ENCODE data around the gene SRP54. TPM values are rescaled to one million over a fixed set of nuclear protein-coding genes. Genes with fewer than 3 reads are reported as not detected.

The SRP54 gene
- total and polyA plus RNA-seq, 2 of the 13 experiments (the other 11 are each of a cell fraction or from before 2014, with no cell fraction given), result 42.2 to 207 TPM

- no peak for TF ChIP-seq ZNF746 (CRISPR knock-in tag; IDR thresholded peaks at IDR 0.05)
- TF ChIP-seq SOX6 (IDR thresholded peaks at IDR 0.05), result no peak
- TF ChIP-seq SOX6 (CRISPR knock-in tag; IDR thresholded peaks at IDR 0.05), result 0 out of 2 replicates have a peak, but pooled peaks have one; percentile 6
- TF ChIP-seq ATM (IDR thresholded peaks at IDR 0.05; ENCODE audit: borderline replicate concordance), result no peak
- no peak for TF ChIP-seq MAF1 (CRISPR knock-in tag; IDR thresholded peaks at IDR 0.05; ENCODE audit: borderline replicate concordance)
- TF ChIP-seq, protein P1, sequence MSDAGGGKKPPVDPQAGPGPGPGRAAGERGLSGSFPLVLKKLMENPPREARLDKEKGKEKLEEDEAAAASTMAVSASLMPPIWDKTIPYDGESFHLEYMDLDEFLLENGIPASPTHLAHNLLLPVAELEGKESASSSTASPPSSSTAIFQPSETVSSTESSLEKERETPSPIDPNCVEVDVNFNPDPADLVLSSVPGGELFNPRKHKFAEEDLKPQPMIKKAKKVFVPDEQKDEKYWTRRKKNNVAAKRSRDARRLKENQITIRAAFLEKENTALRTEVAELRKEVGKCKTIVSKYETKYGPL (CRISPR knock-in tag; IDR thresholded peaks at IDR 0.05), result no peak
- no peak for TF ChIP-seq ZNF326 (CRISPR knock-in tag; IDR thresholded peaks at IDR 0.05; ENCODE audit: borderline replicate concordance)
- no peak for TF ChIP-seq FOXP4 (CRISPR knock-in tag; IDR thresholded peaks at IDR 0.05)
- no peak for TF ChIP-seq NBN (conservative IDR thresholded peaks at IDR 0.05)
- TF ChIP-seq ZNF556 (CRISPR knock-in tag; IDR thresholded peaks at IDR 0.05; ENCODE audit: borderline replicate concordance), result no peak
- no peak for TF ChIP-seq TEAD3 (CRISPR knock-in tag; optimal IDR thresholded peaks at IDR 0.05; ENCODE audit: borderline replicate concordance)
- no peak for TF ChIP-seq FOXP1 (IDR thresholded peaks at IDR 0.05)
- TF ChIP-seq FOXP1 (CRISPR knock-in tag; IDR thresholded peaks at IDR 0.05), result peak; percentile 57; the same call in 1 of the 2 replicates
- TF ChIP-seq ISL2 (CRISPR knock-in tag; IDR thresholded peaks at IDR 0.05), result no peak
- 0 out of 2 replicates have a peak, but pooled peaks have one; percentile 34 for TF ChIP-seq THYN1 (CRISPR knock-in tag; IDR thresholded peaks at IDR 0.05; ENCODE audit: borderline replicate concordance, low read depth)
- TF ChIP-seq ZNF441 (CRISPR knock-in tag; IDR thresholded peaks at IDR 0.05; ENCODE audit: borderline replicate concordance), result no peak
- TF ChIP-seq ZFP36L2 (CRISPR knock-in tag; IDR thresholded peaks at IDR 0.05), result no peak
- peak; percentile 0; the same call in 1 of the 2 replicates for TF ChIP-seq THAP11 (CRISPR knock-in tag; IDR thresholded peaks at IDR 0.05)
- TF ChIP-seq KLF15 (CRISPR knock-in tag; IDR thresholded peaks at IDR 0.05; ENCODE audit: borderline replicate concordance), result no peak
- TF ChIP-seq FOXA3 (CRISPR knock-in tag; IDR thresholded peaks at IDR 0.05), result 0 out of 2 replicates have a peak, but pooled peaks have one; percentile 15
- no peak for TF ChIP-seq POLR2AphosphoS2 (IDR thresholded peaks at IDR 0.05; ENCODE audit: low read depth, low read length)
- no peak for TF ChIP-seq U2AF2 (IDR thresholded peaks at IDR 0.05; ENCODE audit: low read depth, low read length)
- peak; percentile 26; the same call in 1 of the 2 replicates for TF ChIP-seq RBFOX2 (IDR thresholded peaks at IDR 0.05; ENCODE audit: low read depth, low read length)
- TF ChIP-seq PCBP2 (optimal IDR thresholded peaks at IDR 0.05; ENCODE audit: low read depth, low read length, poor library complexity, severe bottlenecking), result no peak
- no peak for TF ChIP-seq ZNF720 (CRISPR knock-in tag; IDR thresholded peaks at IDR 0.05)
- TF ChIP-seq ZNF564 (CRISPR knock-in tag; IDR thresholded peaks at IDR 0.05), result no peak
- no peak for TF ChIP-seq KDM6A (CRISPR knock-in tag; IDR thresholded peaks at IDR 0.05; ENCODE audit: low read depth)
- TF ChIP-seq, protein P2, sequence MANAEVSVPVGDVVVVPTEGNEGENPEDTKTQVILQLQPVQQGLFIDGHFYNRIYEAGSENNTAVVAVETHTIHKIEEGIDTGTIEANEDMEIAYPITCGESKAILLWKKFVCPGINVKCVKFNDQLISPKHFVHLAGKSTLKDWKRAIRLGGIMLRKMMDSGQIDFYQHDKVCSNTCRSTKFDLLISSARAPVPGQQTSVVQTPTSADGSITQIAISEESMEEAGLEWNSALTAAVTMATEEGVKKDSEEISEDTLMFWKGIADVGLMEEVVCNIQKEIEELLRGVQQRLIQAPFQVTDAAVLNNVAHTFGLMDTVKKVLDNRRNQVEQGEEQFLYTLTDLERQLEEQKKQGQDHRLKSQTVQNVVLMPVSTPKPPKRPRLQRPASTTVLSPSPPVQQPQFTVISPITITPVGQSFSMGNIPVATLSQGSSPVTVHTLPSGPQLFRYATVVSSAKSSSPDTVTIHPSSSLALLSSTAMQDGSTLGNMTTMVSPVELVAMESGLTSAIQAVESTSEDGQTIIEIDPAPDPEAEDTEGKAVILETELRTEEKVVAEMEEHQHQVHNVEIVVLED (CRISPR knock-in tag; IDR thresholded peaks at IDR 0.05; ENCODE audit: borderline replicate concordance), result no peak
- no peak for TF ChIP-seq MIXL1 (CRISPR knock-in tag; IDR thresholded peaks at IDR 0.05)
Measured at GRCh38 chr14:35047976-35048513, 65.3 kb downstream of the SRP54 start (continued).
